HCT116 (cell line): ENCODE measurements around the gene MYCBP2. TPM values are rescaled to one million over a fixed set of nuclear protein-coding genes. Genes with fewer than 3 reads are reported as not detected.

ENCODE experiments used
- ATAC-seq: fragments of 200-7000 bp; cut with Tn5 transposase; 2 replicates; pipeline ENCODE4 v1.9.1; 2020; ENCODE audit warnings: mild to moderate bottlenecking, moderate library complexity
- BruUV-seq: library from RNA; stranded (reverse); fragments of 400-500 nt; replicated peaks from 2 replicates; lab custom pipeline; 2021; lab: Mats Ljungman, UMichigan
- CTCF ChIA-PET: fragments of 300-600 bp; sonication (Branson Sonifier 250); formaldehyde crosslinking; loops from one replicate; lab custom pipeline; 2021; ENCODE audit warnings: antibody characterized with exemption; lab: Charles Lee
- POLR2A ChIA-PET: fragments of 300-600, 350-600 bp; sonication (Branson Sonifier 250); formaldehyde crosslinking; loops from one replicate; lab custom pipeline; 2021; ENCODE audit warnings: antibody characterized with exemption; lab: Charles Lee
- RAD21 ChIA-PET, 2 experiments: fragments of 300-600 bp; sonication (Branson Sonifier 250); formaldehyde crosslinking; loops; one replicate each; lab custom pipeline; 2023; ENCODE audit warnings: low total read pairs in 2 of 2; ENCODE audit not compliant: uncharacterized antibody in 2 of 2, unreplicated experiment in 2 of 2, low non-redundant PET in 1 of 2; lab: Charles Lee
- DNase-seq: peaks from one replicate; pipeline ENCODE4 v3.0.0-alpha.2; 2010; ENCODE audit warnings: low read depth, low spot score
- H2AFZ ChIP-seq: fragments of 200-600 bp; shearing (Covaris generic), sonication (generic); 2 replicates; pipeline ENCODE4 v1.6.1; 2017; ENCODE audit warnings: low read depth, mixed run types, mixed read lengths, antibody characterized with exemption, low read length; ENCODE audit not compliant: poor library complexity, severe bottlenecking
- H3K27ac ChIP-seq: 2 replicates; pipeline ENCODE4 v1.5.1; 2012; ENCODE audit warnings: low read depth, low read length
- H3K27me3 ChIP-seq: fragments of 200-600 bp; sonication (generic); 2 replicates; pipeline ENCODE4 v1.6.1; 2016; ENCODE audit warnings: mixed run types, low read length, mixed read lengths; ENCODE audit not compliant: insufficient read depth
- H3K36me3 ChIP-seq, 2 experiments: fragments of 200-500 bp in 1 of 2; fragments of 200-600 bp in 1 of 2; sonication (Bioruptor generic) in 1 of 2; sonication (generic) in 1 of 2; 2 replicates each; pipeline versions ENCODE4 v1.5.1 to v1.6.1; 2014 to 2016; ENCODE audit warnings: low read length in 2 of 2, inconsistent platforms in 1 of 2, mixed read lengths in 1 of 2, mixed run types in 1 of 2; ENCODE audit not compliant: insufficient read depth in 2 of 2, control insufficient read depth in 1 of 2
- H3K4me1 ChIP-seq, 2 experiments: fragments of 200-600 bp in 1 of 2; sonication (generic) in 1 of 2; 2 replicates each; pipeline versions ENCODE4 v1.5.1 to v1.6.1; 2012 to 2017; ENCODE audit warnings: low read length in 2 of 2, inconsistent platforms in 1 of 2, mild to moderate bottlenecking in 1 of 2, mixed read lengths in 1 of 2, mixed run types in 1 of 2, moderate library complexity in 1 of 2; ENCODE audit not compliant: insufficient read depth in 2 of 2, control insufficient read depth in 1 of 2
- H3K4me2 ChIP-seq: fragments of 200-600 bp; sonication (generic); 2 replicates; pipeline ENCODE4 v1.6.1; 2017; ENCODE audit warnings: mixed run types, low read length, mixed read lengths
- H3K4me3 ChIP-seq, 2 experiments: fragments of 200-600 bp in 1 of 2; sonication (generic) in 1 of 2; replicated peaks in 1 of 2; 2 replicates each; pipeline ENCODE4 v1.5.1; 2011 to 2016; ENCODE audit warnings: low read length in 2 of 2, control low read depth in 1 of 2, low read depth in 1 of 2, mild to moderate bottlenecking in 1 of 2, mixed read lengths in 1 of 2, mixed run types in 1 of 2
- H3K79me2 ChIP-seq: fragments of 200-600 bp; sonication (generic); 2 replicates; pipeline ENCODE4 v1.6.1; 2017; ENCODE audit warnings: mild to moderate bottlenecking, mixed run types, low read length, moderate library complexity, mixed read lengths; ENCODE audit not compliant: insufficient read depth
- H3K9ac ChIP-seq: fragments of 200-600 bp; sonication (generic); 2 replicates; pipeline ENCODE4 v1.6.1; 2016; ENCODE audit warnings: low read length, mixed read lengths
- H3K9me2 ChIP-seq: fragments of 200-600 bp; sonication (generic), shearing (Covaris generic); 2 replicates; pipeline ENCODE4 v1.6.1; 2017; ENCODE audit warnings: mixed run types, mild to moderate bottlenecking, moderate library complexity; ENCODE audit not compliant: insufficient read depth
- H3K9me3 ChIP-seq, 2 experiments: fragments of 200-500 bp in 1 of 2; fragments of 200-600 bp in 1 of 2; sonication (Bioruptor generic) in 1 of 2; sonication (generic) in 1 of 2; 2 replicates each; pipeline ENCODE4 v1.6.1; 2014 to 2017; ENCODE audit warnings: low read length in 2 of 2, mixed read lengths in 2 of 2, inconsistent platforms in 1 of 2, low read depth in 1 of 2, mild to moderate bottlenecking in 1 of 2, mixed run types in 1 of 2, moderate library complexity in 1 of 2; ENCODE audit not compliant: control insufficient read depth in 1 of 2, insufficient read depth in 1 of 2
- H4K20me1 ChIP-seq: fragments of 200-600 bp; sonication (generic), shearing (Covaris generic); 2 replicates; pipeline ENCODE4 v1.6.1; 2017; ENCODE audit warnings: mixed run types, mild to moderate bottlenecking, moderate library complexity; ENCODE audit not compliant: insufficient read depth
- CEBPB ChIP-seq: IDR thresholded peaks from 2 replicates; pipeline ENCODE4 v1.6.1; 2012; ENCODE audit warnings: low read depth
- ELF1 ChIP-seq: IDR thresholded peaks from 2 replicates; pipeline ENCODE4 v1.6.1; 2012; ENCODE audit warnings: low read depth, borderline replicate concordance
- EZH2 ChIP-seq: fragments of 200-600 bp; sonication (generic); IDR thresholded peaks from 2 replicates; pipeline ENCODE4 v1.6.1; 2017; ENCODE audit warnings: antibody characterized with exemption, mixed run types
- EZH2phosphoT487 ChIP-seq: fragments of 200-600 bp; IDR thresholded peaks from 2 replicates; pipeline ENCODE4 v1.6.1; 2018; ENCODE audit warnings: antibody characterized with exemption, borderline replicate concordance
- FOSL1 ChIP-seq: IDR thresholded peaks from 2 replicates; pipeline ENCODE4 v1.6.1; 2012; ENCODE audit warnings: low read depth
- JUND ChIP-seq: IDR thresholded peaks from 2 replicates; pipeline ENCODE4 v1.6.1; 2012
- POLR2A ChIP-seq: IDR thresholded peaks from 2 replicates; pipeline ENCODE4 v1.7.0; 2011; ENCODE audit warnings: borderline replicate concordance; ENCODE audit not compliant: insufficient read depth, insufficient read length; ENCODE audit errors: extremely low read depth
- SIN3A ChIP-seq: IDR thresholded peaks from 2 replicates; pipeline ENCODE4 v1.6.1; 2012; ENCODE audit warnings: low read depth
- SP1 ChIP-seq: IDR thresholded peaks from 2 replicates; pipeline ENCODE4 v1.6.1; 2012; ENCODE audit warnings: low read depth
- SRF ChIP-seq: IDR thresholded peaks from 2 replicates; pipeline ENCODE4 v1.6.1; 2012; ENCODE audit warnings: low read depth
- YY1 ChIP-seq: IDR thresholded peaks from 2 replicates; pipeline ENCODE4 v1.6.1; 2011; ENCODE audit warnings: low read length, low read depth, moderate library complexity, mild to moderate bottlenecking; ENCODE audit not compliant: insufficient replicate concordance; ENCODE audit errors: extremely low read depth
- ZFX ChIP-seq: fragments of 450-650 bp; IDR thresholded peaks from 2 replicates; pipeline ENCODE4 v1.6.1; 2017
- ZNF274 ChIP-seq: fragments of 200-500 bp; sonication (Bioruptor generic); IDR thresholded peaks from 2 replicates; pipeline ENCODE4 v1.6.1; 2014; ENCODE audit warnings: mild to moderate bottlenecking, low read depth, low read length, inconsistent platforms
- intact Hi-C: fragments of 100-400 bp; cut with micrococcal nuclease; formaldehyde crosslinking; loops from 2 replicates; pipeline ENCODE4 v1.10.0; 2022
- total RNA-seq: library from RNA; stranded (reverse); gene quantifications from one replicate; pipeline ENCODE4 v1.2.1, GENCODE V29; 2021; ENCODE audit not compliant: unreplicated experiment
- TF ChIP-seq, protein P1 (sequence below): IDR thresholded peaks from 2 replicates; pipeline ENCODE4 v1.6.1; 2012
- TF ChIP-seq, protein P2 (sequence below): IDR thresholded peaks from 2 replicates; pipeline ENCODE4 v1.6.1; 2012; ENCODE audit warnings: low read depth
- TF ChIP-seq, protein P3 (sequence below): IDR thresholded peaks from 2 replicates; pipeline ENCODE4 v1.6.1; 2012
- TF ChIP-seq, protein P4 (sequence below), 3 experiments: fragments of 200-600 bp in 1 of 3; sonication (generic) in 1 of 3; IDR thresholded peaks in 2 of 3; conservative IDR thresholded peaks in 1 of 3; 2 replicates each; pipeline ENCODE4 v1.5.1; 2012 to 2017; ENCODE audit warnings: low read depth in 2 of 3, low read length in 2 of 3, antibody characterized with exemption in 1 of 3, borderline replicate concordance in 1 of 3, control low read depth in 1 of 3, mild to moderate bottlenecking in 1 of 3, mixed read lengths in 1 of 3, mixed run types in 1 of 3, moderate library complexity in 1 of 3; ENCODE audit not compliant: insufficient read depth in 1 of 3
- TF ChIP-seq, protein P5 (sequence below): IDR thresholded peaks from 2 replicates; pipeline ENCODE4 v1.6.1; 2011; ENCODE audit warnings: mild to moderate bottlenecking, low read length, moderate library complexity; ENCODE audit not compliant: insufficient replicate concordance; ENCODE audit errors: extremely low read depth

MYCBP2 gene
- total RNA-seq, 1 experiment from 2014 or later, result 48.5 TPM

DNA sequence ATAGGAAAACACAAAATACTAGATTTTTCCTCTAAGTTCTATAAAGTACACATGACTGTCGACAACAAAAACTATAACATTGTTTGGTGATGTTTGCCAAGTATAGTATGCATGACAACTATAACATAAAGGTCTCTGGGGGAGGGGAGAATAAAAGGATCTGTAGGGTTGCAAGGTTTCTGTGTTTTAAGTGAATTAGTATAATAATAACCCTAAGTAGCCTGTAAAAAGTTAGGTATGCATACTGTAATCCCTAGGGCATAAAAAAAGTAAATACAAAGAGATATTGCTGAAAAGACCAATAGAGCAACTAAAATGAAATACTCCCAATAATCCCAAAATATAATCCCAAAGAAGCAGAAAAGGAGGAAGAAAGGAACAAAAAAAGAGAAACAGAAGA is 14.6 kb downstream of the MYCBP2 start:
- DNase-seq, result no peak
- Histone ChIP-seq H3K4me1 (no peaks in the 10 kb centered on the region), H3K36me3 (no peaks in the 10 kb centered on the region), H4K20me1 (peaks cover 6% of the 10 kb centered on the region; the same call in 1 of the 2 replicates), H3K9me2 (no peaks in the 10 kb centered on the region), H3K4me3 (no peak overlapping the region), H3K4me2 (no peak overlapping the region), H3K79me2 (peaks cover 95% of the 10 kb centered on the region), H3K27me3 (no peaks in the 10 kb centered on the region), H3K27ac (no peak overlapping the region), H2AFZ (no peak overlapping the region), H3K9ac (no peak overlapping the region), H3K9me3 (no peaks in the 10 kb centered on the region)
- TF ChIP-seq, protein P1, sequence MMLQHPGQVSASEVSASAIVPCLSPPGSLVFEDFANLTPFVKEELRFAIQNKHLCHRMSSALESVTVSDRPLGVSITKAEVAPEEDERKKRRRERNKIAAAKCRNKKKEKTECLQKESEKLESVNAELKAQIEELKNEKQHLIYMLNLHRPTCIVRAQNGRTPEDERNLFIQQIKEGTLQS, result no peak
- TF ChIP-seq SP1 (no peak), JUND (no peak), SIN3A (no peak), EZH2phosphoT487 (no peak), SRF (no peak), EZH2 (no peak), ZNF274 (no peak), CEBPB (no peak), ZFX (no peak), YY1 (no peak), FOSL1 (no peak), ELF1 (no peak), POLR2A (no peak)
- TF ChIP-seq, protein P2, sequence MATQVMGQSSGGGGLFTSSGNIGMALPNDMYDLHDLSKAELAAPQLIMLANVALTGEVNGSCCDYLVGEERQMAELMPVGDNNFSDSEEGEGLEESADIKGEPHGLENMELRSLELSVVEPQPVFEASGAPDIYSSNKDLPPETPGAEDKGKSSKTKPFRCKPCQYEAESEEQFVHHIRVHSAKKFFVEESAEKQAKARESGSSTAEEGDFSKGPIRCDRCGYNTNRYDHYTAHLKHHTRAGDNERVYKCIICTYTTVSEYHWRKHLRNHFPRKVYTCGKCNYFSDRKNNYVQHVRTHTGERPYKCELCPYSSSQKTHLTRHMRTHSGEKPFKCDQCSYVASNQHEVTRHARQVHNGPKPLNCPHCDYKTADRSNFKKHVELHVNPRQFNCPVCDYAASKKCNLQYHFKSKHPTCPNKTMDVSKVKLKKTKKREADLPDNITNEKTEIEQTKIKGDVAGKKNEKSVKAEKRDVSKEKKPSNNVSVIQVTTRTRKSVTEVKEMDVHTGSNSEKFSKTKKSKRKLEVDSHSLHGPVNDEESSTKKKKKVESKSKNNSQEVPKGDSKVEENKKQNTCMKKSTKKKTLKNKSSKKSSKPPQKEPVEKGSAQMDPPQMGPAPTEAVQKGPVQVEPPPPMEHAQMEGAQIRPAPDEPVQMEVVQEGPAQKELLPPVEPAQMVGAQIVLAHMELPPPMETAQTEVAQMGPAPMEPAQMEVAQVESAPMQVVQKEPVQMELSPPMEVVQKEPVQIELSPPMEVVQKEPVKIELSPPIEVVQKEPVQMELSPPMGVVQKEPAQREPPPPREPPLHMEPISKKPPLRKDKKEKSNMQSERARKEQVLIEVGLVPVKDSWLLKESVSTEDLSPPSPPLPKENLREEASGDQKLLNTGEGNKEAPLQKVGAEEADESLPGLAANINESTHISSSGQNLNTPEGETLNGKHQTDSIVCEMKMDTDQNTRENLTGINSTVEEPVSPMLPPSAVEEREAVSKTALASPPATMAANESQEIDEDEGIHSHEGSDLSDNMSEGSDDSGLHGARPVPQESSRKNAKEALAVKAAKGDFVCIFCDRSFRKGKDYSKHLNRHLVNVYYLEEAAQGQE, result no peak
- TF ChIP-seq, protein P3, sequence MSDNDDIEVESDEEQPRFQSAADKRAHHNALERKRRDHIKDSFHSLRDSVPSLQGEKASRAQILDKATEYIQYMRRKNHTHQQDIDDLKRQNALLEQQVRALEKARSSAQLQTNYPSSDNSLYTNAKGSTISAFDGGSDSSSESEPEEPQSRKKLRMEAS, result no peak
- TF ChIP-seq, protein P4, sequence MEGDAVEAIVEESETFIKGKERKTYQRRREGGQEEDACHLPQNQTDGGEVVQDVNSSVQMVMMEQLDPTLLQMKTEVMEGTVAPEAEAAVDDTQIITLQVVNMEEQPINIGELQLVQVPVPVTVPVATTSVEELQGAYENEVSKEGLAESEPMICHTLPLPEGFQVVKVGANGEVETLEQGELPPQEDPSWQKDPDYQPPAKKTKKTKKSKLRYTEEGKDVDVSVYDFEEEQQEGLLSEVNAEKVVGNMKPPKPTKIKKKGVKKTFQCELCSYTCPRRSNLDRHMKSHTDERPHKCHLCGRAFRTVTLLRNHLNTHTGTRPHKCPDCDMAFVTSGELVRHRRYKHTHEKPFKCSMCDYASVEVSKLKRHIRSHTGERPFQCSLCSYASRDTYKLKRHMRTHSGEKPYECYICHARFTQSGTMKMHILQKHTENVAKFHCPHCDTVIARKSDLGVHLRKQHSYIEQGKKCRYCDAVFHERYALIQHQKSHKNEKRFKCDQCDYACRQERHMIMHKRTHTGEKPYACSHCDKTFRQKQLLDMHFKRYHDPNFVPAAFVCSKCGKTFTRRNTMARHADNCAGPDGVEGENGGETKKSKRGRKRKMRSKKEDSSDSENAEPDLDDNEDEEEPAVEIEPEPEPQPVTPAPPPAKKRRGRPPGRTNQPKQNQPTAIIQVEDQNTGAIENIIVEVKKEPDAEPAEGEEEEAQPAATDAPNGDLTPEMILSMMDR (IDR thresholded peaks at IDR 0.05 in 2 of 3, conservative IDR thresholded peaks at IDR 0.05 in 1 of 3; ENCODE audit: borderline replicate concordance in 1 of 3, insufficient read depth in 1 of 3, low read depth in 2 of 3, low read length in 2 of 3), result no peak
- TF ChIP-seq, protein P5, sequence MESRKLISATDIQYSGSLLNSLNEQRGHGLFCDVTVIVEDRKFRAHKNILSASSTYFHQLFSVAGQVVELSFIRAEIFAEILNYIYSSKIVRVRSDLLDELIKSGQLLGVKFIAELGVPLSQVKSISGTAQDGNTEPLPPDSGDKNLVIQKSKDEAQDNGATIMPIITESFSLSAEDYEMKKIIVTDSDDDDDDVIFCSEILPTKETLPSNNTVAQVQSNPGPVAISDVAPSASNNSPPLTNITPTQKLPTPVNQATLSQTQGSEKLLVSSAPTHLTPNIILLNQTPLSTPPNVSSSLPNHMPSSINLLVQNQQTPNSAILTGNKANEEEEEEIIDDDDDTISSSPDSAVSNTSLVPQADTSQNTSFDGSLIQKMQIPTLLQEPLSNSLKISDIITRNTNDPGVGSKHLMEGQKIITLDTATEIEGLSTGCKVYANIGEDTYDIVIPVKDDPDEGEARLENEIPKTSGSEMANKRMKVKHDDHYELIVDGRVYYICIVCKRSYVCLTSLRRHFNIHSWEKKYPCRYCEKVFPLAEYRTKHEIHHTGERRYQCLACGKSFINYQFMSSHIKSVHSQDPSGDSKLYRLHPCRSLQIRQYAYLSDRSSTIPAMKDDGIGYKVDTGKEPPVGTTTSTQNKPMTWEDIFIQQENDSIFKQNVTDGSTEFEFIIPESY, result no peak
- ChIA-PET RAD21 (no interaction called here), CTCF (no interaction called here), POLR2A (no interaction called here)
- BruUV-seq, result no TSS peak
- no peak for ATAC-seq
- intact Hi-C loops, result no loop called here
